Effector memory CD8-positive, alpha-beta T cell (primary cell): ENCODE data around the gene SSRP1.

ENCODE experiments used
- ATAC-seq: fragments of 150-1000 bp; cut with Tn5 transposase; replicated peaks from 2 replicates; pipeline ENCODE4 v1.10.0; 2021; ENCODE audit warnings: mild to moderate bottlenecking, moderate library complexity
- DNase-seq, 3 experiments: peaks; one replicate each; pipeline ENCODE4 v3.0.0; 2021
- H3K27ac Mint-ChIP-seq, 2 donors: one replicate each; pipeline ENCODE4 v1.8.0; 2022; ENCODE audit warnings: mild to moderate bottlenecking in 2 of 2, mixed read lengths in 2 of 2, moderate library complexity in 2 of 2
- H3K27me3 Mint-ChIP-seq, 2 donors: one replicate each; pipeline ENCODE4 v1.8.0; 2022; ENCODE audit warnings: mixed read lengths in 2 of 2
- H3K36me3 Mint-ChIP-seq: one replicate; pipeline ENCODE4 v1.8.0; 2022; ENCODE audit warnings: mild to moderate bottlenecking, moderate library complexity, mixed read lengths; ENCODE audit not compliant: insufficient read depth
- H3K4me1 Mint-ChIP-seq, 2 donors: one replicate each; pipeline ENCODE4 v1.8.0; 2022; ENCODE audit warnings: low read depth in 2 of 2, mixed read lengths in 2 of 2
- H3K4me3 Mint-ChIP-seq, 2 donors: one replicate each; pipeline ENCODE4 v1.8.0; 2022; ENCODE audit warnings: mild to moderate bottlenecking in 2 of 2, mixed read lengths in 2 of 2, moderate library complexity in 2 of 2
- H3K9me3 Mint-ChIP-seq, 2 donors: one replicate each; pipeline ENCODE4 v1.8.0; 2022; ENCODE audit warnings: mixed read lengths in 2 of 2

The SSRP1 gene

GRCh38 chr11:57313071-57313787 is 22.5 kb downstream of the SSRP1 start:
- ATAC-seq = no peak
- Mint-ChIP-seq H3K36me3 (no peaks in the 10 kb centered on the region), H3K27ac (peak overlapping the region in 1 of 2 donors; percentile 42), H3K4me1 (peaks cover 4 to 9% of the 10 kb centered on the region in 2 donors), H3K9me3 (no peaks in the 10 kb centered on the region), H3K4me3 (no peak overlapping the region), H3K27me3 (no peaks in the 10 kb centered on the region)
- DNase-seq = no peak

- no peaks in the 10 kb centered on the region for H3K27me3 Mint-ChIP-seq
- H3K9me3 Mint-ChIP-seq = no peaks in the 10 kb centered on the region
- peak overlapping the region; percentile 40 to 70 for H3K4me3 Mint-ChIP-seq
- no peaks in the 10 kb centered on the region for H3K36me3 Mint-ChIP-seq
- DNase-seq = no peak
- H3K4me1 Mint-ChIP-seq = peaks cover 4 to 9% of the 10 kb centered on the region in 2 donors
- ATAC-seq = no peak
- H3K27ac Mint-ChIP-seq = peak overlapping the region; percentile 42 to 76
These were observed 23.1 kb downstream of the SSRP1 start for GRCh38 chr11:57312511-57313021.

GRCh38 chr11:57311109-57311936 is 24.4 kb downstream of the SSRP1 start:
- ATAC-seq (peak; percentile 66), DNase-seq (no peak)
- H3K9me3 Mint-ChIP-seq = no peaks in the 10 kb centered on the region
- H3K36me3 Mint-ChIP-seq = peaks cover 3% of the 10 kb centered on the region
- H3K27me3 Mint-ChIP-seq = no peaks in the 10 kb centered on the region
- peaks cover 4 to 13% of the 10 kb centered on the region in 2 donors for H3K4me1 Mint-ChIP-seq
- peak overlapping the region; percentile 44 to 51 for H3K4me3 Mint-ChIP-seq
- H3K27ac Mint-ChIP-seq = peak overlapping the region in 1 of 2 donors; percentile 30

- Mint-ChIP-seq H3K4me1 (peaks cover 4 to 13% of the 10 kb centered on the region in 2 donors), H3K4me3 (peak overlapping the region; percentile 44 to 51), H3K9me3 (no peaks in the 10 kb centered on the region), H3K27me3 (no peaks in the 10 kb centered on the region), H3K36me3 (peaks cover 3% of the 10 kb centered on the region), H3K27ac (peak overlapping the region in 1 of 2 donors; percentile 30)
- DNase-seq (no peak), ATAC-seq (no peak)
These were observed 25.0 kb downstream of the SSRP1 start for GRCh38 chr11:57310630-57311086.

GRCh38 chr11:57310091-57310490 is 25.6 kb downstream of the SSRP1 start:
- ATAC-seq = no peak
- DNase-seq = no peak
- H3K36me3 Mint-ChIP-seq = peaks cover 3% of the 10 kb centered on the region
- H3K27ac Mint-ChIP-seq = peak overlapping the region in 1 of 2 donors; percentile 15
- no peak overlapping the region for H3K4me3 Mint-ChIP-seq
- no peaks in the 10 kb centered on the region for H3K27me3 Mint-ChIP-seq
- no peaks in the 10 kb centered on the region for H3K9me3 Mint-ChIP-seq
- H3K4me1 Mint-ChIP-seq = peaks cover 4 to 13% of the 10 kb centered on the region in 2 donors

- H3K27me3 Mint-ChIP-seq = no peaks in the 10 kb centered on the region
- peaks cover 4 to 13% of the 10 kb centered on the region in 2 donors for H3K4me1 Mint-ChIP-seq
- H3K4me3 Mint-ChIP-seq = no peak overlapping the region
- no peak for DNase-seq
- ATAC-seq = no peak
- peak overlapping the region in 1 of 2 donors; percentile 30 for H3K27ac Mint-ChIP-seq
- H3K36me3 Mint-ChIP-seq = peaks cover 3% of the 10 kb centered on the region
- H3K9me3 Mint-ChIP-seq = no peaks in the 10 kb centered on the region
These were observed 26.3 kb downstream of the SSRP1 start for GRCh38 chr11:57309106-57310059.

- H3K4me3 Mint-ChIP-seq = no peak overlapping the region
- no peak for DNase-seq
- no peaks in the 10 kb centered on the region for H3K27me3 Mint-ChIP-seq
- peaks cover 8% of the 10 kb centered on the region for H3K36me3 Mint-ChIP-seq
- ATAC-seq = no peak
- H3K4me1 Mint-ChIP-seq = peaks cover 4 to 15% of the 10 kb centered on the region in 2 donors
- peak overlapping the region in 1 of 2 donors; percentile 30 for H3K27ac Mint-ChIP-seq
- H3K9me3 Mint-ChIP-seq = no peaks in the 10 kb centered on the region
These were observed 27.1 kb downstream of the SSRP1 start for GRCh38 chr11:57308426-57309060.

- Mint-ChIP-seq H3K9me3 (no peaks in the 10 kb centered on the region), H3K4me3 (no peak overlapping the region), H3K36me3 (peaks cover 8% of the 10 kb centered on the region), H3K27ac (no peak overlapping the region), H3K4me1 (peaks cover 4 to 15% of the 10 kb centered on the region in 2 donors), H3K27me3 (no peaks in the 10 kb centered on the region)
- ATAC-seq (no peak), DNase-seq (no peak)
These were observed 27.9 kb downstream of the SSRP1 start for GRCh38 chr11:57307666-57308270.

GRCh38 chr11:57306940-57307565 is 28.6 kb downstream of the SSRP1 start:
- Mint-ChIP-seq H3K27me3 (no peaks in the 10 kb centered on the region), H3K36me3 (peaks cover 8% of the 10 kb centered on the region), H3K9me3 (no peaks in the 10 kb centered on the region), H3K4me3 (no peak overlapping the region), H3K4me1 (peaks cover under 1 to 14% of the 10 kb centered on the region in 2 donors), H3K27ac (no peak overlapping the region)
- ATAC-seq (no peak), DNase-seq (no peak)

- Mint-ChIP-seq H3K4me1 (peaks cover 0 to 12% of the 10 kb centered on the region in 2 donors), H3K36me3 (peaks cover 8% of the 10 kb centered on the region), H3K4me3 (no peak overlapping the region), H3K27me3 (no peaks in the 10 kb centered on the region), H3K27ac (no peak overlapping the region), H3K9me3 (no peaks in the 10 kb centered on the region)
- ATAC-seq (no peak), DNase-seq (no peak)
These were observed 29.4 kb downstream of the SSRP1 start for GRCh38 chr11:57306161-57306876.

- peaks cover 8% of the 10 kb centered on the region for H3K36me3 Mint-ChIP-seq
- H3K4me3 Mint-ChIP-seq = no peak overlapping the region
- peaks cover 0 to 6% of the 10 kb centered on the region in 2 donors for H3K4me1 Mint-ChIP-seq
- H3K27ac Mint-ChIP-seq = peak overlapping the region in 1 of 2 donors; percentile 20
- H3K9me3 Mint-ChIP-seq = no peaks in the 10 kb centered on the region
- ATAC-seq (no peak), DNase-seq (no peak)
- no peaks in the 10 kb centered on the region for H3K27me3 Mint-ChIP-seq
These were observed 30.2 kb downstream of the SSRP1 start for GRCh38 chr11:57305523-57305922.
